ENCODE results near the gene APC2. TPM values are rescaled to one million over a fixed set of nuclear protein-coding genes. Genes with fewer than 3 reads are reported as not detected.

Gene APC2
- total RNA-seq, 1 donor from 2014 or later = under 0.01 TPM

- TF ChIP-seq CTCF (IDR thresholded peaks at IDR 0.05; ENCODE audit: insufficient read depth, low read length, severe bottlenecking) = no peak
- peak; percentile 83 for DNase-seq (ENCODE audit: low read depth)
- Histone ChIP-seq H3K4me3 (ENCODE audit: low read depth, low read length) (peak overlapping the region; percentile 48), H3K36me3 (ENCODE audit: control insufficient read depth, insufficient read depth, low read length) (peaks cover 1% of the 10 kb centered on the region), H3K27me3 (ENCODE audit: control insufficient read depth, insufficient read depth, low read length) (no peaks in the 10 kb centered on the region)
- FAIRE-seq = peak; percentile 7
These were observed 58.0 kb downstream of the APC2 start for GRCh38 chr19:1507763-1508506.

DNA sequence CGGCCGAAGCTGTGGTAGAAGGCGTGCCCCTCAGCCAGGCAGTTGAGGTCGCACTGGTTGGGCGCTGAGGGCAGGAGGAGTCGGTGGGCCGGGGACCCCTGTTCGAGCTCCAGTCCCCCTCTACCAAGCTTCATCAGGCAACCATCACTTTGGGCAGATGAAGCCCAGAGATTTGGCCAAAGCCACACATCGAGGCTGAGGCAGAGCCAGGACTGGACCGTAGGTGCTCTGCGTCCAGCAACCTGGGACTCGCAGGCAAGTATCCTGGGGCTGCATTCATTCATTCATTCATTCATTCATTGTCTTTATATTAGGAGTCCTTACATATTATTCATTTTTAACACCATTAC lies 58.6 kb downstream of the APC2 start:
- no peak for FAIRE-seq
- H3K4me3 ChIP-seq (ENCODE audit: low read depth, low read length) = peak overlapping the region; percentile 48
- no peak for DNase-seq (ENCODE audit: low read depth)
- peaks cover 1% of the 10 kb centered on the region for H3K36me3 ChIP-seq (ENCODE audit: control insufficient read depth, insufficient read depth, low read length)
- H3K27me3 ChIP-seq (ENCODE audit: control insufficient read depth, insufficient read depth, low read length) = no peaks in the 10 kb centered on the region
- TF ChIP-seq CTCF (IDR thresholded peaks at IDR 0.05; ENCODE audit: insufficient read depth, low read length, severe bottlenecking) = no peak

- no peak for TF ChIP-seq CTCF (IDR thresholded peaks at IDR 0.05; ENCODE audit: insufficient read depth, low read length, severe bottlenecking)
- no peak for DNase-seq (ENCODE audit: low read depth)
- H3K36me3 ChIP-seq (ENCODE audit: control insufficient read depth, insufficient read depth, low read length) = peaks cover 1% of the 10 kb centered on the region
- no peaks in the 10 kb centered on the region for H3K27me3 ChIP-seq (ENCODE audit: control insufficient read depth, insufficient read depth, low read length)
- no peak for FAIRE-seq
- no peak overlapping the region for H3K4me3 ChIP-seq (ENCODE audit: low read depth, low read length)
These were observed 59.9 kb downstream of the APC2 start for GRCh38 chr19:1509602-1510441.

DNA sequence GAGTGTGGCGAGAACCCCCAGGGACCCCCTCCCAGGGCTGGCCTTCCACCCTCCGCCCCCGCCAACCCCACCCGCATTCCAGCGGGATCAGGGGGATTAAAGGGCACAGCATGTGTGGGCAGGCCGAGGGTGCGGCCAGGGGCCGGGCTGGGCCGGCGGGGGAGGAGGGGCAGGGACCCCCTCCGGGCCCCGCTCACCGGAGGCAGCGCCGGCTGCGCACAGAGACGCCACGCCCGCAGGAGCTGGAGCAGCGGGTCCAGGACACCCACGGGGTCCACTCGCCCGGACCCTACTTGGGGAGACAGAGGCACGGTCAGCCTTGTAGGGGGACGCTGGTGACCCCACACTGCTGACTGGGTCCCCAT lies 60.5 kb downstream of the APC2 start:
- DNase-seq (ENCODE audit: low read depth) (no peak), FAIRE-seq (no peak)
- Histone ChIP-seq H3K4me3 (ENCODE audit: low read depth, low read length) (no peak overlapping the region), H3K36me3 (ENCODE audit: control insufficient read depth, insufficient read depth, low read length) (peaks cover 1% of the 10 kb centered on the region), H3K27me3 (ENCODE audit: control insufficient read depth, insufficient read depth, low read length) (no peaks in the 10 kb centered on the region)
- TF ChIP-seq CTCF (IDR thresholded peaks at IDR 0.05; ENCODE audit: insufficient read depth, low read length, severe bottlenecking) = no peak

GRCh38 chr19:1510807-1511206 lies 60.9 kb downstream of the APC2 start:
- no peaks in the 10 kb centered on the region for H3K36me3 ChIP-seq (ENCODE audit: control insufficient read depth, insufficient read depth, low read length)
- TF ChIP-seq CTCF (IDR thresholded peaks at IDR 0.05; ENCODE audit: insufficient read depth, low read length, severe bottlenecking) = no peak
- no peaks in the 10 kb centered on the region for H3K27me3 ChIP-seq (ENCODE audit: control insufficient read depth, insufficient read depth, low read length)
- no peak for FAIRE-seq
- no peak for DNase-seq (ENCODE audit: low read depth)
- no peak overlapping the region for H3K4me3 ChIP-seq (ENCODE audit: low read depth, low read length)

All from bronchial epithelial cell (primary cell).